Heart left ventricle (tissue), 16 donors: ENCODE data around the gene VPS50. TPM values are rescaled to one million over a fixed set of nuclear protein-coding genes. Genes with fewer than 3 reads are reported as not detected.

ENCODE experiments used
- ATAC-seq, 4 donors: fragments of 200-7000 bp; cut with Tn5 transposase; one replicate each; pipeline ENCODE4 v1.9.1; 2020 to 2022; ENCODE audit warnings: moderate library complexity in 4 of 4, mild to moderate bottlenecking in 3 of 4, moderate number of reproducible peaks in 1 of 4
- DNase-seq, 5 donors: peaks; one replicate each; pipeline ENCODE4 v3.0.0-alpha.2; 2020
- H3K27ac ChIP-seq, 12 donors: fragments of 200-600 bp; sonication (generic) in 4 of 12; one replicate each; pipeline versions ENCODE4 v1.5.0 to v1.8.0; 2016 to 2022; ENCODE audit warnings: mild to moderate bottlenecking in 2 of 12
- H3K27me3 ChIP-seq, 9 donors: fragments of 200-600 bp; sonication (generic) in 2 of 9; one replicate each; pipeline versions ENCODE4 v1.5.1 to v1.8.0; 2016 to 2022; ENCODE audit warnings: mild to moderate bottlenecking in 3 of 9
- H3K36me3 ChIP-seq, 9 donors: fragments of 200-600 bp; sonication (generic) in 2 of 9; one replicate each; pipeline versions ENCODE4 v1.5.0 to v1.8.0; 2018 to 2022; ENCODE audit warnings: mild to moderate bottlenecking in 2 of 9
- H3K4me1 ChIP-seq, 12 donors: fragments of 200-600 bp; sonication (generic) in 4 of 12; one replicate each; pipeline versions ENCODE4 v1.5.0 to v1.8.0; 2016 to 2022; ENCODE audit warnings: mild to moderate bottlenecking in 3 of 12
- H3K4me3 ChIP-seq, 12 donors: fragments of 200-600 bp; sonication (generic) in 4 of 12; one replicate each; pipeline versions ENCODE4 v1.5.0 to v1.8.0; 2017 to 2022; ENCODE audit warnings: mild to moderate bottlenecking in 9 of 12, moderate library complexity in 4 of 12
- H3K9me3 ChIP-seq, 12 donors: fragments of 200-600 bp; sonication (generic) in 4 of 12; one replicate each; pipeline versions ENCODE4 v1.5.0 to v1.8.0; 2016 to 2022; ENCODE audit warnings: mild to moderate bottlenecking in 1 of 12
- POLR2A ChIP-seq, 2 donors: fragments of 450-650 bp; IDR thresholded peaks; one replicate each; pipeline ENCODE4 v1.6.1; 2017; ENCODE audit warnings: antibody characterized with exemption in 2 of 2, mild to moderate bottlenecking in 2 of 2, moderate library complexity in 2 of 2
- WGBS, 4 donors: extraction: QIAGEN DNeasy Blood & Tissue Kit in 2 of 4; methylation state at CpG; one replicate each; pipeline versions ENCODE4 v1.1.5 to v1.1.7; 2013 to 2018; 5-methylcytosine and 5-hydroxymethylcytosine counted together
- intact Hi-C, 10 donors: fragments of 100-400 bp; cut with DNase I; formaldehyde crosslinking; loops; one replicate each; pipeline versions ENCODE4 v1.11.1 to v1.14.2; 2022
- long read RNA-seq, 3 donors: library from polyadenylated mRNA; unstranded; transcript quantifications; one replicate each; pipeline ENCODE4 v2.0.0, GENCODE V29; 2020 to 2021
- polyA plus RNA-seq, 2 donors: library from polyadenylated mRNA; stranded (reverse); fragments of 200-250 nt; gene quantifications; one replicate each; pipeline ENCODE4 v1.2.3, GENCODE V29; 2013
- total RNA-seq, 9 donors: library from RNA; depleted of rRNA in 2 of 9; stranded (reverse); fragments of >200 nt in 2 of 9; fragmentation: NEBNext Ultra II Directional in 3 of 9; extraction: Animal tissue kit (Norgen Biotek cat#: 25700) in 3 of 9; gene quantifications; one replicate each; pipeline versions ENCODE4 v1.1.0 to v1.2.4, GENCODE V29; 2016 to 2023
- TF ChIP-seq, protein P1 (sequence below), 12 donors: fragments of 200-600 bp; sonication (generic) in 4 of 12; IDR thresholded peaks; one replicate each; pipeline versions ENCODE4 v1.5.0 to v1.8.0; 2018 to 2022; ENCODE audit warnings: antibody characterized with exemption in 12 of 12, mild to moderate bottlenecking in 5 of 12
- donor health status: ischemic (EF 13 %, LVEDD 7.1; RV severe dilation, severe dysfunction).
- donor health status: healthy with polysubstance abuse.
- donor health status: DM: no; HTN: yes; CAD: no.
- donor health status: DM: no; HTN: no; CAD: no.
- donor health status: ischemic (EF 25% LVEDD 6.9; RV normal size, moderate dysfunction).
- donor health status: ischemic (EF 25% LVEDD 5.7; RV mildly dilated, moderate dysfunction).
- donor health status: healthy.
- donor health status: DM: yes; HTN: yes; CAD: no.
- donor health status: ischemic (EF 35%, LVEDD 5.7; RV mildly dilated, moderate dysfunction).
- donor health status: nonischemic (EF 11% LVEDD 7.7; RV severe dilation, severe dysfunction).
- donor health status: DM: yes; HTN: yes; CAD: no.
- donor health status: PGD.
- donor health status: ischemic (EF 29% LVEDD 5.4; RV normal size, mild dysfunction).
- donor health status: nonischemic (EF 23%, LVEDD 6.1; RV moderate dilation, normal function).

Gene VPS50, protein sequence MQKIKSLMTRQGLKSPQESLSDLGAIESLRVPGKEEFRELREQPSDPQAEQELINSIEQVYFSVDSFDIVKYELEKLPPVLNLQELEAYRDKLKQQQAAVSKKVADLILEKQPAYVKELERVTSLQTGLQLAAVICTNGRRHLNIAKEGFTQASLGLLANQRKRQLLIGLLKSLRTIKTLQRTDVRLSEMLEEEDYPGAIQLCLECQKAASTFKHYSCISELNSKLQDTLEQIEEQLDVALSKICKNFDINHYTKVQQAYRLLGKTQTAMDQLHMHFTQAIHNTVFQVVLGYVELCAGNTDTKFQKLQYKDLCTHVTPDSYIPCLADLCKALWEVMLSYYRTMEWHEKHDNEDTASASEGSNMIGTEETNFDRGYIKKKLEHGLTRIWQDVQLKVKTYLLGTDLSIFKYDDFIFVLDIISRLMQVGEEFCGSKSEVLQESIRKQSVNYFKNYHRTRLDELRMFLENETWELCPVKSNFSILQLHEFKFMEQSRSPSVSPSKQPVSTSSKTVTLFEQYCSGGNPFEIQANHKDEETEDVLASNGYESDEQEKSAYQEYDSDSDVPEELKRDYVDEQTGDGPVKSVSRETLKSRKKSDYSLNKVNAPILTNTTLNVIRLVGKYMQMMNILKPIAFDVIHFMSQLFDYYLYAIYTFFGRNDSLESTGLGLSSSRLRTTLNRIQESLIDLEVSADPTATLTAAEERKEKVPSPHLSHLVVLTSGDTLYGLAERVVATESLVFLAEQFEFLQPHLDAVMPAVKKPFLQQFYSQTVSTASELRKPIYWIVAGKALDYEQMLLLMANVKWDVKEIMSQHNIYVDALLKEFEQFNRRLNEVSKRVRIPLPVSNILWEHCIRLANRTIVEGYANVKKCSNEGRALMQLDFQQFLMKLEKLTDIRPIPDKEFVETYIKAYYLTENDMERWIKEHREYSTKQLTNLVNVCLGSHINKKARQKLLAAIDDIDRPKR
- total RNA-seq (10 to 100 TPM; 13.1 to 28.7 (median 20.6) TPM), polyA plus RNA-seq (10 to 100 TPM in 1 of 2 donors, 1 to 10 TPM in 1; 2.9 to 13.0 TPM)
- long read RNA-seq, donor 1, transcript VPS50-202 (28 exons, 3,613 nt), result major isoform, 24 of 31 reads
- long read RNA-seq, donor 1, partial matches to known transcripts, result 3 of 31 reads
- long read RNA-seq, donor 1, other reads (novel, unspliced or antisense), result 4 of 31 reads
- long read RNA-seq, donor 2, full-length matches to known transcripts, result 47 of 64 reads
- long read RNA-seq, donor 2, partial matches to known transcripts, result 9 of 64 reads
- long read RNA-seq, donor 2, other reads (novel, unspliced or antisense), result 8 of 64 reads
- long read RNA-seq, donor 3, transcript VPS50-202 (28 exons, 3,613 nt), result major isoform, 31 of 35 reads
- long read RNA-seq, donor 3, partial matches to known transcripts, result 2 of 35 reads
- long read RNA-seq, donor 3, other reads (novel, unspliced or antisense), result 1 of 35 reads

DNA sequence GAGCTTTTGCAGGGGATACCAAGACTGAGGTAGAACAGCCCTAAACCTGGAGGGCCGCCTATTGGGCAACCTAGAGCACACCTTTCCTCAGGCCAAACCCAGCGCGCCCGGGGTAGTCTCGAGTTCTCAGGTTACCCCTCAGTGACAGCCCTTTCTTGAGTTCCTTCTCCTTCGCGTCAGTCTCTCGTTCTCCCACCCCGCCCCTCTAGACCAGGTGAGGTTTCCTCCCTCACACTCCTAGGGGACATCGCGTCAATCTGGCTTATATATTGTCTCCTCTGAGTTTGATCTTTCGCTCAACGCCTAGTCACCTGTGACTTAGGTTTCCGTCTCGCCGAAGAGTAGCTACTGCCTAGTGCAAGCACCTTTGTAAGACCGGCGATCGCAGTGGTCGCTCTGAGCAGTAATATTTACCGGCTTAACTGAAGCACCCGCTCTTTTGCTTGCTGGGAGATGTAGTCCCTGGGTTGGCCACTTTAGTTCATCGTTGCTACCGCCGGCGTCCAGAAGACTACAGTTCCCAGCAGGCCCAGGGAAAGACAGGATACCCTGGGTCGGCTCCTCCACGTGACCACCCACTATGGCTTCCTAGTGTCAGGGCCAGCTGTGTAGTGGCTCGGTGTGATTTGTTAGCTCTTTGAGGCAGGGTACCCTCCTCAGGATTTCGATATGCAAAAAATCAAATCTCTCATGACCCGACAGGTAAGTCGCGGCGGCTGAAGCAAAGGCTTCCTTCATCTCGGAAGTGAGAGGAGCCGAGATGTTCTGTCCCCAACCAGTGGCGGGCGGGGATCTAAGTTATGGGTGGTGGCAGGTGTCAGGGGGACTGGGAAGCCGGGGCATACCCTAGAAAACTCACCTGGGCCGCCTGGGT is at the start of gene VPS50:
TSS of gene VPS50 (plus strand) at position 568 of the 874 bp plus-strand sequence. CDS start at position 670, 102 bp downstream.
- Histone ChIP-seq H3K4me3 (peak within 1 kb of the TSS; percentile 63 to 89 (median 78)), H3K36me3 (no peaks in the 10 kb centered on the region), H3K27ac (peak within 1 kb of the TSS in 10 of 12 donors; percentile 4 to 76 (median 68)), H3K4me1 (peaks cover 0 to 24% (median 7%) of the 10 kb centered on the region in 12 donors), H3K27me3 (no peaks in the 10 kb centered on the region), H3K9me3 (no peaks in the 10 kb centered on the region)
- TF ChIP-seq, protein P1, sequence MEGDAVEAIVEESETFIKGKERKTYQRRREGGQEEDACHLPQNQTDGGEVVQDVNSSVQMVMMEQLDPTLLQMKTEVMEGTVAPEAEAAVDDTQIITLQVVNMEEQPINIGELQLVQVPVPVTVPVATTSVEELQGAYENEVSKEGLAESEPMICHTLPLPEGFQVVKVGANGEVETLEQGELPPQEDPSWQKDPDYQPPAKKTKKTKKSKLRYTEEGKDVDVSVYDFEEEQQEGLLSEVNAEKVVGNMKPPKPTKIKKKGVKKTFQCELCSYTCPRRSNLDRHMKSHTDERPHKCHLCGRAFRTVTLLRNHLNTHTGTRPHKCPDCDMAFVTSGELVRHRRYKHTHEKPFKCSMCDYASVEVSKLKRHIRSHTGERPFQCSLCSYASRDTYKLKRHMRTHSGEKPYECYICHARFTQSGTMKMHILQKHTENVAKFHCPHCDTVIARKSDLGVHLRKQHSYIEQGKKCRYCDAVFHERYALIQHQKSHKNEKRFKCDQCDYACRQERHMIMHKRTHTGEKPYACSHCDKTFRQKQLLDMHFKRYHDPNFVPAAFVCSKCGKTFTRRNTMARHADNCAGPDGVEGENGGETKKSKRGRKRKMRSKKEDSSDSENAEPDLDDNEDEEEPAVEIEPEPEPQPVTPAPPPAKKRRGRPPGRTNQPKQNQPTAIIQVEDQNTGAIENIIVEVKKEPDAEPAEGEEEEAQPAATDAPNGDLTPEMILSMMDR (IDR thresholded peaks at IDR 0.05), result peak in 3 of 12 donors; percentile 10 to 15 (median 11)
- peak in 1 of 2 donors; percentile 65 for TF ChIP-seq POLR2A (IDR thresholded peaks at IDR 0.05)
- ATAC-seq (peak; percentile 100), DNase-seq (peak; percentile 92 to 96 (median 95))
- intact Hi-C loops, result no loop called here
- WGBS, 4 donors, result 0 to 1% (median 0%) methylated on average over 40 of the region's 40 CpGs

DNA sequence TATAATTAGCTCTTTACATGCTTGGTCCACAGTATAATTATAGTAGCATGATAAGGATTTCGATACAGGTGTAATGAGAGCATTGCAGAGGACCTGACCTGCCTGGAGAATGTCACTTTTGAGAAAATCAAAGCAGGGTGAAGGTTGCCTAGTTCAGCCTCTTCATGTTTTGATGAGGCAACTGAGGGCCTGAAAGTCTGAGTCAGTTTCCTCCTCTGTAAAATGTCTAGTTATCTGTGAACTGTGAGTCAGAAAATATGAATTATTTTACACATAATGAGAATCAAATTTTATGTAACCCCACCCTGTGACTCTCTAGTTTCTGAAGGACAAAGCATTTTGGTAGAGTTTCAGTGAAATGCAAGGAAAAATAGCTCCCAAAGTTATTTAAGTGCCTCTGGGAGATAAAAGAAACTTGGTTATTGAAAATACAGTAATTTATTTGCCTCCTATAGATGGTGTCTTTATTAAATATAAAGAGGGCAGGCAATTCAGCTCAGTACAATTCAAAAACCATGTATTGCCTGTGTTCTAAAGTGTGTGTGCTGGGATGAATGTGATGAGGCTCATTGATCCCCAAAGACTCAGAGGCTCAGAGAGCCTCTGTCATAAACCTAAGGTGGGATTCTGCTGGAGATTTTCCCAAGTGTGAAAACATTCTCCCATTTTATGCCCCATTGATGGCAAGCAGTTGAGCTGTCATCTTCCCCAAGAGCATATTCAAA is 46.7 kb upstream of the VPS50 start:
- 23 to 35% (median 26%) methylated on average over 1 of the region's 1 CpG for WGBS, 4 donors
- no peak for ATAC-seq
- no peak overlapping the region for H3K4me3 ChIP-seq

More for the DNA sequence above, 46.7 kb upstream of the VPS50 start:
- no peak for DNase-seq
- no peak overlapping the region for H3K27ac ChIP-seq
- no peak for TF ChIP-seq POLR2A (IDR thresholded peaks at IDR 0.05)
- TF ChIP-seq, protein P1 (IDR thresholded peaks at IDR 0.05), result no peak
- peaks cover 0 to 14% (median 0%) of the 10 kb centered on the region in 9 donors for H3K27me3 ChIP-seq
- H3K4me1 ChIP-seq, result no peaks in the 10 kb centered on the region
- H3K36me3 ChIP-seq, result no peaks in the 10 kb centered on the region
- intact Hi-C loops, result no loop called here
- no peaks in the 10 kb centered on the region for H3K9me3 ChIP-seq
